ENCODE data around the gene SUMO4. TPM values are rescaled to one million over a fixed set of nuclear protein-coding genes. Genes with fewer than 3 reads are reported as not detected.

Gene SUMO4
- total RNA-seq, 1 donor from 2014 or later: 1.6 TPM

DNA sequence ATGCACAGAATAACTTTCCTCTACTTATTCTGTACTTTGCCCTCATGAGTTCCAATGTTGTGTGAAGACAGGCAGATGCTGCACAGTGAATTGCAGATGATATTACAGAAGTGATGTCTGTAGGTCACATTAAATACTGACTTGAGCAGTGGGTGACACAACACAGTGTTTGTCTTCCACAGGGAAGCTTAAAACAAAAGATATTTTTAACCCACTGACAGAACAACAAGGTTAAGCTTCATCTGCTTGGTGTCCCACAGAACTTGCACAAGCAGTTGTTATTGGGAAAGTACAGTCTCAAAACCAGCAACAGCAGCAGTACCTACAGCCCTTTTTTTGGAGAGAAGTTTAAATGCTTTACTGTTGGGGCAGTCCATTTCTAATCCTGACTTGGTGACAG lies 10.5 kb downstream of the SUMO4 start:
- H3K4me3 ChIP-seq (ENCODE audit: insufficient read depth, low read depth, low read length): no peak overlapping the region
- Mint-ChIP-seq H3K36me3 (ENCODE audit: low read depth, unreplicated experiment) (peaks cover 13% of the 10 kb centered on the region), H3K4me3 (ENCODE audit: unreplicated experiment) (no peak overlapping the region), H3K4me1 (ENCODE audit: low read depth, unreplicated experiment) (peaks cover 7% of the 10 kb centered on the region), H3K27ac (ENCODE audit: unreplicated experiment) (no peak overlapping the region), H3K9me3 (ENCODE audit: unreplicated experiment) (no peaks in the 10 kb centered on the region), H3K27me3 (ENCODE audit: low read depth, unreplicated experiment) (no peaks in the 10 kb centered on the region)
- H3K27me3 ChIP-seq (ENCODE audit: insufficient read depth, low read length): no peaks in the 10 kb centered on the region
- no peak overlapping the region for H2AFZ ChIP-seq (ENCODE audit: low read depth, low read length)
- H3K4me2 ChIP-seq (ENCODE audit: low read length): no peak overlapping the region
- TF ChIP-seq CTCF (IDR thresholded peaks at IDR 0.05; ENCODE audit: insufficient read depth, low read depth, low read length): no peak
- no peak for TF ChIP-seq EZH2 (IDR thresholded peaks at IDR 0.05; ENCODE audit: insufficient read depth, low read length)
- H3K9ac ChIP-seq (ENCODE audit: low read length): no peak overlapping the region
- FAIRE-seq: no peak
- no peaks in the 10 kb centered on the region for H3K4me1 ChIP-seq (ENCODE audit: insufficient read depth, low read length)
- H3K9me3 ChIP-seq (ENCODE audit: insufficient read depth, low read depth, low read length): no peaks in the 10 kb centered on the region
- DNase-seq (ENCODE audit: low read depth): no peak
- no peaks in the 10 kb centered on the region for H3K79me2 ChIP-seq (ENCODE audit: insufficient read depth, low read length)
- H3K27ac ChIP-seq (ENCODE audit: low read depth, low read length): no peak overlapping the region
- H3K36me3 ChIP-seq (ENCODE audit: insufficient read depth, low read length): peaks cover 23% of the 10 kb centered on the region
- H4K20me1 ChIP-seq (ENCODE audit: insufficient read depth, low read length): no peaks in the 10 kb centered on the region

- Mint-ChIP-seq H3K4me1 (ENCODE audit: low read depth, unreplicated experiment) (no peaks in the 10 kb centered on the region), H3K36me3 (ENCODE audit: low read depth, unreplicated experiment) (peaks cover 8% of the 10 kb centered on the region), H3K9me3 (ENCODE audit: unreplicated experiment) (no peaks in the 10 kb centered on the region), H3K27ac (ENCODE audit: unreplicated experiment) (no peak overlapping the region), H3K4me3 (ENCODE audit: unreplicated experiment) (no peak overlapping the region), H3K27me3 (ENCODE audit: low read depth, unreplicated experiment) (no peaks in the 10 kb centered on the region)
- TF ChIP-seq CTCF (IDR thresholded peaks at IDR 0.05; ENCODE audit: insufficient read depth, low read depth, low read length): no peak
- TF ChIP-seq EZH2 (IDR thresholded peaks at IDR 0.05; ENCODE audit: insufficient read depth, low read length): no peak
- Histone ChIP-seq H3K27ac (ENCODE audit: low read depth, low read length) (no peak overlapping the region), H3K79me2 (ENCODE audit: insufficient read depth, low read length) (no peaks in the 10 kb centered on the region), H3K4me2 (ENCODE audit: low read length) (no peak overlapping the region), H3K4me3 (ENCODE audit: insufficient read depth, low read depth, low read length) (no peak overlapping the region), H3K9ac (ENCODE audit: low read length) (no peak overlapping the region), H3K27me3 (ENCODE audit: insufficient read depth, low read length) (no peaks in the 10 kb centered on the region), H2AFZ (ENCODE audit: low read depth, low read length) (no peak overlapping the region), H3K9me3 (ENCODE audit: insufficient read depth, low read depth, low read length) (no peaks in the 10 kb centered on the region), H3K36me3 (ENCODE audit: insufficient read depth, low read length) (peaks cover 17% of the 10 kb centered on the region), H4K20me1 (ENCODE audit: insufficient read depth, low read length) (no peaks in the 10 kb centered on the region), H3K4me1 (ENCODE audit: insufficient read depth, low read length) (no peaks in the 10 kb centered on the region)
- DNase-seq (ENCODE audit: low read depth) (no peak), FAIRE-seq (no peak)
Observed at GRCh38 chr6:149414009-149414408, 13.9 kb downstream of the SUMO4 start.

DNA sequence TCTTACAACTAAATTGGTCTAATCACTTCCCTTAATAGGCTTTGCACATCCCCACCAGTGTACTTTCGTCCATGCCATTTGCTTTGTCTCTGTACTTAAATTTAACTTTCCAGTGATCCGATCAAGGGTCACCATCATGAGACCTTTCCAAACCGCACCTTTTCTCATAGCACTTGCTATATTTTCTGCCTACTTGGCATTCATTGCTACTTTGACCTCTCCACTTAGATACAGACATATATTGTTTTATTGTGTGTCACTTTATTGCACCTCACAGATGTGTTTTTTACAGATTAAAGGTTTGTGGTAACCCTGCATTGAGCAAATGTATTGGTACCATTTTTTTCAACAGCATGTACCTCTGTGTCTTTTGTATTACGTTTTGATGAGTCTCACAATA lies 14.8 kb downstream of the SUMO4 start:
- no peaks in the 10 kb centered on the region for H3K27me3 ChIP-seq (ENCODE audit: insufficient read depth, low read length)
- DNase-seq (ENCODE audit: low read depth): no peak
- no peak overlapping the region for H3K4me3 Mint-ChIP-seq (ENCODE audit: unreplicated experiment)
- H3K27me3 Mint-ChIP-seq (ENCODE audit: low read depth, unreplicated experiment): no peaks in the 10 kb centered on the region
- H3K79me2 ChIP-seq (ENCODE audit: insufficient read depth, low read length): no peaks in the 10 kb centered on the region
- H3K9me3 Mint-ChIP-seq (ENCODE audit: unreplicated experiment): no peaks in the 10 kb centered on the region
- no peaks in the 10 kb centered on the region for H3K4me1 Mint-ChIP-seq (ENCODE audit: low read depth, unreplicated experiment)
- no peak overlapping the region for H3K9ac ChIP-seq (ENCODE audit: low read length)
- H3K36me3 ChIP-seq (ENCODE audit: insufficient read depth, low read length): peaks cover 11% of the 10 kb centered on the region
- FAIRE-seq: no peak
- no peaks in the 10 kb centered on the region for H3K4me1 ChIP-seq (ENCODE audit: insufficient read depth, low read length)
- no peak overlapping the region for H3K4me2 ChIP-seq (ENCODE audit: low read length)
- no peak overlapping the region for H3K4me3 ChIP-seq (ENCODE audit: insufficient read depth, low read depth, low read length)
- no peak overlapping the region for H2AFZ ChIP-seq (ENCODE audit: low read depth, low read length)
- no peaks in the 10 kb centered on the region for H4K20me1 ChIP-seq (ENCODE audit: insufficient read depth, low read length)
- H3K36me3 Mint-ChIP-seq (ENCODE audit: low read depth, unreplicated experiment): peaks cover 8% of the 10 kb centered on the region
- no peak overlapping the region for H3K27ac Mint-ChIP-seq (ENCODE audit: unreplicated experiment)
- H3K9me3 ChIP-seq (ENCODE audit: insufficient read depth, low read depth, low read length): no peaks in the 10 kb centered on the region
- no peak overlapping the region for H3K27ac ChIP-seq (ENCODE audit: low read depth, low read length)
- TF ChIP-seq CTCF (IDR thresholded peaks at IDR 0.05; ENCODE audit: insufficient read depth, low read depth, low read length) (no peak), EZH2 (IDR thresholded peaks at IDR 0.05; ENCODE audit: insufficient read depth, low read length) (no peak)

Measured in astrocyte (in vitro differentiated cells and primary cell).